ENCODE measurements around the gene PROSER3.
"Not testable (repeated sequence)": the region's sequence is repeated elsewhere in the genome, so short reads cannot be mapped to it uniquely, and the experiment has no call there.

The PROSER3 gene

GRCh38 chr19:35722897-35723296, 35.1 kb upstream of the PROSER3 start:
- DNase-seq, result no peak

- no peak for DNase-seq
These were observed 34.3 kb upstream of the PROSER3 start for GRCh38 chr19:35723671-35724070.

GRCh38 chr19:35724132-35724531, 33.8 kb upstream of the PROSER3 start:
- DNase-seq, result not testable (repeated sequence)

GRCh38 chr19:35724560-35724959, 33.4 kb upstream of the PROSER3 start:
- DNase-seq, result no peak

GRCh38 chr19:35725216-35725861, 32.6 kb upstream of the PROSER3 start:
- DNase-seq, result no peak

GRCh38 chr19:35727053-35727955, 30.7 kb upstream of the PROSER3 start:
- DNase-seq, result no peak

- no peak for DNase-seq
These were observed 29.8 kb upstream of the PROSER3 start for GRCh38 chr19:35727956-35728706.

- DNase-seq, result no peak
These were observed 29.0 kb upstream of the PROSER3 start for GRCh38 chr19:35729021-35729420.

- no peak for DNase-seq
These were observed 28.2 kb upstream of the PROSER3 start for GRCh38 chr19:35729763-35730162.

- DNase-seq, result no peak
These were observed 27.6 kb upstream of the PROSER3 start for GRCh38 chr19:35730326-35730725.

- no peak for DNase-seq
These were observed 26.6 kb upstream of the PROSER3 start for GRCh38 chr19:35731353-35731752.

GRCh38 chr19:35731779-35732405, 26.1 kb upstream of the PROSER3 start:
- DNase-seq, result no peak

- DNase-seq, result no peak
These were observed 25.3 kb upstream of the PROSER3 start for GRCh38 chr19:35732540-35733179.

- no peak for DNase-seq
These were observed 24.5 kb upstream of the PROSER3 start for GRCh38 chr19:35733180-35734125.

GRCh38 chr19:35734273-35734672, 23.7 kb upstream of the PROSER3 start:
- no peak for DNase-seq

GRCh38 chr19:35734889-35735288, 23.1 kb upstream of the PROSER3 start:
- DNase-seq, result no peak

GRCh38 chr19:35736913-35737886, 20.8 kb upstream of the PROSER3 start:
- DNase-seq, result no peak

GRCh38 chr19:35738021-35738886, 19.7 kb upstream of the PROSER3 start:
- DNase-seq, result no peak

- DNase-seq, result no peak
These were observed 19.1 kb upstream of the PROSER3 start for GRCh38 chr19:35738887-35739229.
